ENCODE results near the gene AFF3. TPM values are rescaled to one million over a fixed set of nuclear protein-coding genes. Genes with fewer than 3 reads are reported as not detected.

AFF3 gene
- total RNA-seq, 4 donors from 2014 or later = 8.5 to 77.2 (median 27.1) TPM

DNA sequence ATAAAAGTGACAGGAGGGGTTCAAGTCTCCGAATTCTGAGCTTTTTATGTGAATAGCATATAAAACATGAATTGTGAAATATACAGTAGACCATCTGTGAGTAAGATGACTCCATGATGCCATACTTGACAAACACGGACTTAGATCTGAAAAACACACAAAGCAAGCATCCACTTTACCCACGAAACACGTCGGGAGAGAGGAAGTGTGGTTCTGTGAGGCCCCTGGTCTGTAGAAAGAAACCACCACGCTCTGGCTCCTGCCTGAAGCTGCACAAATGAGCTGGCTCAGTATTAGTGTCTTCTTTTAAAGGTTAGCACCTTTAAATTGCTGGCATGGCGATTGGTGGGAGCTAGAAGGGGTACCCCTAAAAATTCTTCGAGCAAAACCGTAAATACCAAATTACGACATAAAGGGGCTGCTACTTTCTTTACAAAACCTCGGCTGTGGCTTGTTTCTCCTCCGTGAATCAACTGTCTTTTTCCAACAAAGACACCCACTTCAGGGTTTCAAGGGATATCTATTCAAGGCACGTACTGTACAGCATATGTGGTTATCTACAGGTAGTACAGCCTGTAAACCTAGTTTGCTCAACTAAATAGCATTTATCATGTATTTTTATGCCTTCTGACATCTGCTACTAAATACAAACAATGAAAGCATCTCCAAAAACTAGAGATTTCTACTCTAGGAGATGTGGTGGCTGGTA is 70.9 kb downstream of the AFF3 start:
- H3K4me3 ChIP-seq = no peak overlapping the region
- no peaks in the 10 kb centered on the region for H3K9me3 ChIP-seq
- no peak for DNase-seq
- intact Hi-C loops (cut with DNase I; ENCODE audit: low total_unique reads) = no loop called here
- TF ChIP-seq, protein P1, sequence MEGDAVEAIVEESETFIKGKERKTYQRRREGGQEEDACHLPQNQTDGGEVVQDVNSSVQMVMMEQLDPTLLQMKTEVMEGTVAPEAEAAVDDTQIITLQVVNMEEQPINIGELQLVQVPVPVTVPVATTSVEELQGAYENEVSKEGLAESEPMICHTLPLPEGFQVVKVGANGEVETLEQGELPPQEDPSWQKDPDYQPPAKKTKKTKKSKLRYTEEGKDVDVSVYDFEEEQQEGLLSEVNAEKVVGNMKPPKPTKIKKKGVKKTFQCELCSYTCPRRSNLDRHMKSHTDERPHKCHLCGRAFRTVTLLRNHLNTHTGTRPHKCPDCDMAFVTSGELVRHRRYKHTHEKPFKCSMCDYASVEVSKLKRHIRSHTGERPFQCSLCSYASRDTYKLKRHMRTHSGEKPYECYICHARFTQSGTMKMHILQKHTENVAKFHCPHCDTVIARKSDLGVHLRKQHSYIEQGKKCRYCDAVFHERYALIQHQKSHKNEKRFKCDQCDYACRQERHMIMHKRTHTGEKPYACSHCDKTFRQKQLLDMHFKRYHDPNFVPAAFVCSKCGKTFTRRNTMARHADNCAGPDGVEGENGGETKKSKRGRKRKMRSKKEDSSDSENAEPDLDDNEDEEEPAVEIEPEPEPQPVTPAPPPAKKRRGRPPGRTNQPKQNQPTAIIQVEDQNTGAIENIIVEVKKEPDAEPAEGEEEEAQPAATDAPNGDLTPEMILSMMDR (IDR thresholded peaks at IDR 0.05) = no peak
- no peak for TF ChIP-seq POLR2A (IDR thresholded peaks at IDR 0.05)
- no peak overlapping the region for H3K27ac ChIP-seq
- no peaks in the 10 kb centered on the region for H3K4me1 ChIP-seq
- H3K27me3 ChIP-seq = no peaks in the 10 kb centered on the region
- no peaks in the 10 kb centered on the region for H3K36me3 ChIP-seq

DNA sequence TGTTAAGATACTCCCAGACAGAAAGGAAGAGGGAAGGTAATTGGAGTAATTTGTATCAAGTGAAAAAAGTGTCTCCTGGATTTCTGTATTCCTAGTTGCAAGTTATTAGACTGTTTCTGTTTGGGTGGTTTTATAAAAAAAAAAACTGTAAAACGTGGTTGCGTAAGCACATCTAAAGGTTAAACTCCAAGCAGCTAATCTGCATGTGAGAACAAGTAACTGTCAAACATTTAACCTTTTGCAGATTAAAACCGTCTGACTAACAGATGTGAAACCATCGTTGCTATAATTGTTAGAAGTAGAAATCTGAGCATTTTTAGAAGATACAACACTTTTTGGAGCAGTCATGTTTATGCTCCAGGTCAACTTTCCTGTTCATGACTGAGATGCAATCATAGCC is 72.3 kb downstream of the AFF3 start:
- H3K27me3 ChIP-seq = no peaks in the 10 kb centered on the region
- no peak overlapping the region for H3K27ac ChIP-seq
- no peak for TF ChIP-seq POLR2A (IDR thresholded peaks at IDR 0.05)
- TF ChIP-seq, protein P1 (IDR thresholded peaks at IDR 0.05) = no peak
- DNase-seq = no peak
- H3K4me3 ChIP-seq = no peak overlapping the region
- no peaks in the 10 kb centered on the region for H3K36me3 ChIP-seq
- no peaks in the 10 kb centered on the region for H3K9me3 ChIP-seq
- intact Hi-C loops (cut with DNase I; ENCODE audit: low total_unique reads) = no loop called here
- H3K4me1 ChIP-seq = no peaks in the 10 kb centered on the region

GRCh38 chr2:100068395-100068794 is 74.0 kb downstream of the AFF3 start:
- TF ChIP-seq, protein P1 (IDR thresholded peaks at IDR 0.05) = no peak
- TF ChIP-seq POLR2A (IDR thresholded peaks at IDR 0.05) = no peak
- no peak for DNase-seq
- Histone ChIP-seq H3K36me3 (no peaks in the 10 kb centered on the region), H3K27ac (no peak overlapping the region), H3K9me3 (no peaks in the 10 kb centered on the region), H3K4me3 (no peak overlapping the region), H3K27me3 (no peaks in the 10 kb centered on the region), H3K4me1 (no peaks in the 10 kb centered on the region)
- intact Hi-C loops (cut with DNase I; ENCODE audit: low total_unique reads) = no loop called here

DNA sequence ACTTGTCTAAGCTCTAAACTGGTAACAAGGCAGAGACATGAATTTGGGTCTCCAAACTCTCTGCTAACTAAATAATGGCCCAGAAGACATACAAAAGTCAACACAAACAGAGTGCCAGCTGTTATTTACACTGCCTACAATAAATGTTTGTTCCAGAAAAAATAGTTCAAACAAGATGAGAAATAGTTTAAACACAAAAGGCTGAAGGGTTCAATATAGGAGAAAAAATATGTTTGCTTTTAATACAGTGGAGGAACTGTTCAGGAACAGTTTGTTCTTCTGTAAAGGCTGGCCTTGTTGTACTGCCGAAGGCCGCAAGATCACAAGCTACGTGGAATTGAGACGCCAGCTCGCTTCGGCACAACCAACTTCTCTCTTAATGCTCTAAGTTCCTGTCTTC is 74.6 kb downstream of the AFF3 start:
- DNase-seq = no peak
- Histone ChIP-seq H3K4me3 (no peak overlapping the region), H3K27me3 (no peaks in the 10 kb centered on the region), H3K4me1 (no peaks in the 10 kb centered on the region), H3K36me3 (no peaks in the 10 kb centered on the region), H3K9me3 (no peaks in the 10 kb centered on the region), H3K27ac (no peak overlapping the region)
- TF ChIP-seq POLR2A (IDR thresholded peaks at IDR 0.05) = no peak
- TF ChIP-seq, protein P1 (IDR thresholded peaks at IDR 0.05) = no peak
- intact Hi-C loops (cut with DNase I; ENCODE audit: low total_unique reads) = no loop called here

DNA sequence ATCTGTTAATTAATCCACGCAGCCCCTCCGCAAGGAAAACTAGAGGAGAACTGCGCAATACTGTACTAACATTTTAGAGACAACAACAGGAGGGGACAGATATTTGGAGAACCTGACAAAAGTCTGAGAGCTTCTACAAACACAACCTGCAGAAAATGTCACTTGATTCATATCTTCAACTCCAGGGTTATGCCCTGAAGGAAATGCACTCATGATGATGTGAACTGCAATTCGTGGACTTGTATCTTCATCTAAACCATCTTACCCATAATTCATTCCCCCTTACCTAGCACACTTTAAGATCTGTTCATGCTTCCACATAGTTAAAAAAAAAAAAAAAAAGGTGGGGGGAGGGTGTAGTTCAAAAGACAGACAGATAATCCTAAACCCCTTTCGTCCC is 75.5 kb downstream of the AFF3 start:
- H3K27ac ChIP-seq = no peak overlapping the region
- TF ChIP-seq, protein P1 (IDR thresholded peaks at IDR 0.05) = no peak
- TF ChIP-seq POLR2A (IDR thresholded peaks at IDR 0.05) = no peak
- no peaks in the 10 kb centered on the region for H3K36me3 ChIP-seq
- H3K4me1 ChIP-seq = no peaks in the 10 kb centered on the region
- intact Hi-C loops (cut with DNase I; ENCODE audit: low total_unique reads) = no loop called here
- no peak for DNase-seq
- no peaks in the 10 kb centered on the region for H3K9me3 ChIP-seq
- no peaks in the 10 kb centered on the region for H3K27me3 ChIP-seq
- H3K4me3 ChIP-seq = no peak overlapping the region

All from uterus (tissue), 4 donors.